Measurements from ENCODE around the gene WAPL. TPM values are rescaled to one million over a fixed set of nuclear protein-coding genes. Genes with fewer than 3 reads are reported as not detected.
"Not testable (repeated sequence)": the region's sequence is repeated elsewhere in the genome, so short reads cannot be mapped to it uniquely, and the experiment has no call there.

The WAPL gene
- polyA plus RNA-seq, 1 donor from 2014 or later, result 30.6 TPM

DNA sequence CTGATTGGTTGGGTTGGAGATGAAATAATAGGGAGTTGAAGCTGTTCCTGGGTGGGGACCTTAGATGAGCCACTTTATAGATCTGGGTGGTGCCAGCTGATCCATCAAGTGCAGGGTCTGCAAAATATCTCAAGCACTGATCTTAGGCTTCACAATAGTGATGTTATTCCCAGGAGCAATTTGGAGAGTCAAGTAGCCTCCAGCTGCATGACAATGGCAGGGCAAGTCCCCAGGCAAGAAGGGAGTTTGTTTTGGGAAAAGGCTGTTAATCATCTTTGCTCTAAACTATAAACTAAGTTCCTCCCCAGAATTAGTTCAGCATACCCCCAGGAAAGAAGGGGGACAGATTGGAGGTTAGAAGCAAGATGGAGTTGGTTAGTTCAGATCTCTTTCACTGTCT is 47.7 kb upstream of the WAPL start:
- Histone ChIP-seq H3K4me2 (ENCODE audit: low read length) (no peak overlapping the region), H3K27ac (ENCODE audit: low read length) (no peak overlapping the region)
- TF ChIP-seq TAF1 (IDR thresholded peaks at IDR 0.05; ENCODE audit: low read depth), result no peak
- TF ChIP-seq SMC3 (conservative IDR thresholded peaks at IDR 0.05; ENCODE audit: poor library complexity), result no peak
- TF ChIP-seq RAD21 (conservative IDR thresholded peaks at IDR 0.05), result no peak
- TF ChIP-seq EP300 (conservative IDR thresholded peaks at IDR 0.05; ENCODE audit: poor library complexity, severe bottlenecking), result no peak
- TF ChIP-seq POLR2AphosphoS5 (IDR thresholded peaks at IDR 0.05), result no peak
- TF ChIP-seq, protein P1, sequence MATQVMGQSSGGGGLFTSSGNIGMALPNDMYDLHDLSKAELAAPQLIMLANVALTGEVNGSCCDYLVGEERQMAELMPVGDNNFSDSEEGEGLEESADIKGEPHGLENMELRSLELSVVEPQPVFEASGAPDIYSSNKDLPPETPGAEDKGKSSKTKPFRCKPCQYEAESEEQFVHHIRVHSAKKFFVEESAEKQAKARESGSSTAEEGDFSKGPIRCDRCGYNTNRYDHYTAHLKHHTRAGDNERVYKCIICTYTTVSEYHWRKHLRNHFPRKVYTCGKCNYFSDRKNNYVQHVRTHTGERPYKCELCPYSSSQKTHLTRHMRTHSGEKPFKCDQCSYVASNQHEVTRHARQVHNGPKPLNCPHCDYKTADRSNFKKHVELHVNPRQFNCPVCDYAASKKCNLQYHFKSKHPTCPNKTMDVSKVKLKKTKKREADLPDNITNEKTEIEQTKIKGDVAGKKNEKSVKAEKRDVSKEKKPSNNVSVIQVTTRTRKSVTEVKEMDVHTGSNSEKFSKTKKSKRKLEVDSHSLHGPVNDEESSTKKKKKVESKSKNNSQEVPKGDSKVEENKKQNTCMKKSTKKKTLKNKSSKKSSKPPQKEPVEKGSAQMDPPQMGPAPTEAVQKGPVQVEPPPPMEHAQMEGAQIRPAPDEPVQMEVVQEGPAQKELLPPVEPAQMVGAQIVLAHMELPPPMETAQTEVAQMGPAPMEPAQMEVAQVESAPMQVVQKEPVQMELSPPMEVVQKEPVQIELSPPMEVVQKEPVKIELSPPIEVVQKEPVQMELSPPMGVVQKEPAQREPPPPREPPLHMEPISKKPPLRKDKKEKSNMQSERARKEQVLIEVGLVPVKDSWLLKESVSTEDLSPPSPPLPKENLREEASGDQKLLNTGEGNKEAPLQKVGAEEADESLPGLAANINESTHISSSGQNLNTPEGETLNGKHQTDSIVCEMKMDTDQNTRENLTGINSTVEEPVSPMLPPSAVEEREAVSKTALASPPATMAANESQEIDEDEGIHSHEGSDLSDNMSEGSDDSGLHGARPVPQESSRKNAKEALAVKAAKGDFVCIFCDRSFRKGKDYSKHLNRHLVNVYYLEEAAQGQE (IDR thresholded peaks at IDR 0.05; ENCODE audit: borderline replicate concordance), result no peak
- no peak for TF ChIP-seq MXI1 (conservative IDR thresholded peaks at IDR 0.05; ENCODE audit: poor library complexity, severe bottlenecking)
- TF ChIP-seq, protein P2, sequence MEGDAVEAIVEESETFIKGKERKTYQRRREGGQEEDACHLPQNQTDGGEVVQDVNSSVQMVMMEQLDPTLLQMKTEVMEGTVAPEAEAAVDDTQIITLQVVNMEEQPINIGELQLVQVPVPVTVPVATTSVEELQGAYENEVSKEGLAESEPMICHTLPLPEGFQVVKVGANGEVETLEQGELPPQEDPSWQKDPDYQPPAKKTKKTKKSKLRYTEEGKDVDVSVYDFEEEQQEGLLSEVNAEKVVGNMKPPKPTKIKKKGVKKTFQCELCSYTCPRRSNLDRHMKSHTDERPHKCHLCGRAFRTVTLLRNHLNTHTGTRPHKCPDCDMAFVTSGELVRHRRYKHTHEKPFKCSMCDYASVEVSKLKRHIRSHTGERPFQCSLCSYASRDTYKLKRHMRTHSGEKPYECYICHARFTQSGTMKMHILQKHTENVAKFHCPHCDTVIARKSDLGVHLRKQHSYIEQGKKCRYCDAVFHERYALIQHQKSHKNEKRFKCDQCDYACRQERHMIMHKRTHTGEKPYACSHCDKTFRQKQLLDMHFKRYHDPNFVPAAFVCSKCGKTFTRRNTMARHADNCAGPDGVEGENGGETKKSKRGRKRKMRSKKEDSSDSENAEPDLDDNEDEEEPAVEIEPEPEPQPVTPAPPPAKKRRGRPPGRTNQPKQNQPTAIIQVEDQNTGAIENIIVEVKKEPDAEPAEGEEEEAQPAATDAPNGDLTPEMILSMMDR (IDR thresholded peaks at IDR 0.05; ENCODE audit: poor library complexity, severe bottlenecking), result no peak
- no peak for TF ChIP-seq EZH2 (IDR thresholded peaks at IDR 0.05; ENCODE audit: borderline replicate concordance, insufficient read depth, low read length, poor library complexity, severe bottlenecking)

DNA sequence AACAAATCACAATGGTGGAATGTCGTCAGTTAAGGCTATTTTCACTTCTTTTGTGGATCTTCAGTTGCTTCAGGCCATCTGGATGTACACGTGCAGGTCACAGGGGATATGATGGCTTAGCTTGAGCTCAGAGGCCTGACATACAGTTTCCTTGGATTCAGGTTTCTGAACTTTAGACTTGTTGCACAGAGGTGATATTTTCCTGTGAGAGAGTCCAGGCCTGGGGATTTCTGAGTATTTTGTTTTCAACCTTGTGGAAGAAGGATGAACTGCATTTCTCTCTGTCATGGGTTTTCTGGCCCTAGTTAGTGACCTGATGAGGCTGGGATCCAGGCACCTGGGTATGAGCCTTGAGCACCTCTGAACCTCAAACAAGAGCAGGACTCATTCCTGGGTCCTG is 44.9 kb upstream of the WAPL start:
- not testable (repeated sequence) for H3K36me3 ChIP-seq (ENCODE audit: insufficient read depth, low read length); H3K9me2 ChIP-seq (ENCODE audit: insufficient read depth, low read length); H3K27ac ChIP-seq (ENCODE audit: low read length); H3K4me3 ChIP-seq (ENCODE audit: low read length); H3K4me2 ChIP-seq (ENCODE audit: low read length); H3K79me2 ChIP-seq (replicated peaks; ENCODE audit: insufficient read depth, low read length); H3K9me3 ChIP-seq (ENCODE audit: low read length); H2AFZ ChIP-seq (ENCODE audit: low read depth, low read length); H3F3A ChIP-seq (ENCODE audit: insufficient read depth, low read length, poor library complexity, severe bottlenecking); H3K27me3 ChIP-seq (ENCODE audit: insufficient read depth, low read depth, low read length); H3K9ac ChIP-seq (ENCODE audit: low read length); H4K20me1 ChIP-seq (ENCODE audit: insufficient read depth)

More for the DNA sequence above, 47.7 kb upstream of the WAPL start:
- no peaks in the 10 kb centered on the region for H3F3A ChIP-seq (ENCODE audit: insufficient read depth, low read length, poor library complexity, severe bottlenecking)
- no peak overlapping the region for H3K9ac ChIP-seq (ENCODE audit: low read length)
- H3K4me3 ChIP-seq (ENCODE audit: low read length), result no peak overlapping the region
- H3K9me3 ChIP-seq (ENCODE audit: low read length), result no peaks in the 10 kb centered on the region
- no peaks in the 10 kb centered on the region for H3K36me3 ChIP-seq (ENCODE audit: insufficient read depth, low read length)
- no peaks in the 10 kb centered on the region for H3K9me2 ChIP-seq (ENCODE audit: insufficient read depth, low read length)
- H3K79me2 ChIP-seq (replicated peaks; ENCODE audit: insufficient read depth, low read length), result no peaks in the 10 kb centered on the region
- H2AFZ ChIP-seq (ENCODE audit: low read depth, low read length), result no peak overlapping the region
- H3K27me3 ChIP-seq (ENCODE audit: insufficient read depth, low read depth, low read length), result no peaks in the 10 kb centered on the region
- H4K20me1 ChIP-seq (ENCODE audit: insufficient read depth), result no peaks in the 10 kb centered on the region

DNA sequence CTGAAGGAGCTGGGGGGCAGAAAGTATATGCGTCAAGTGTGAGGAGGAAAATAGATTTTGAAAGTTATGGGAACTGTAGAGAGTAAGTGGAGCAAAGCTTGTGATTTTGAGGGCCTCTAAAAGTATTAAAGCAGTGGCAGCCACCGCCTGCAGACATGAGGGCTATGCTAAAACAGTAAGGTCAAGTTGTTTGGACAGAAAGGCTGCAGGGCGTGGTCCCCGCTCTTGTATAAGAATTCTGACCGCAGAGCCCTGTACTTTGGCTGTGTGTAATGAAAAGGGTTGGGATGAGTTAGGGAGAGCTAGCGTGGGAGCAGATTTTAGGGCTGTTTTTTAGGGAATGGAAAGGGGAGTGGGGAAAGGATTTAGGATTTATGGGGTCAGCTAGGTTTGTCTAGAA is 41.7 kb upstream of the WAPL start:
- H3K4me3 ChIP-seq (ENCODE audit: low read length); H4K20me1 ChIP-seq (ENCODE audit: insufficient read depth); H3K9ac ChIP-seq (ENCODE audit: low read length); H3K9me3 ChIP-seq (ENCODE audit: low read length); H3F3A ChIP-seq (ENCODE audit: insufficient read depth, low read length, poor library complexity, severe bottlenecking); H3K27me3 ChIP-seq (ENCODE audit: insufficient read depth, low read depth, low read length); H3K9me2 ChIP-seq (ENCODE audit: insufficient read depth, low read length); H3K27ac ChIP-seq (ENCODE audit: low read length); H3K79me2 ChIP-seq (replicated peaks; ENCODE audit: insufficient read depth, low read length); H3K4me2 ChIP-seq (ENCODE audit: low read length); H3K36me3 ChIP-seq (ENCODE audit: insufficient read depth, low read length); H2AFZ ChIP-seq (ENCODE audit: low read depth, low read length): not testable (repeated sequence)

DNA sequence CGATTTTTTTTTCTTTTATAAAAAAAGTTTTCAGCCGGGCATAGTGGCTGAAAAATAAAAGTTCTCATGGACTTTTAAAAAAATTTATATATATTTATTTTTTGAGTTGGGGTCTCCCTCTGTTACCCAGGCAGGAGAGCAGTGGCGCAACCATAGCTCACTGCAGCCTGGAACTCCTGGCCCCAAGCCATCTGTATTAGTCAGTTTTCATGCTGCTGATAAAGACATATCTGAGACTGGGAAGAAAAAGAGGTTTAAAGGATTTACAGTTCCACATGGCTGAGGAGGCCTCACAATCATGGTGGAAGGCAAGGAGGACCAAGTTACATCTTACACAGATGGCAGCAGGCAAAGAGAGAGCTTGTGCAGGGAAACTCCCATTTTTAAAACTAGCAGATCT is 37.1 kb upstream of the WAPL start:
- not testable (repeated sequence) for H2AFZ ChIP-seq (ENCODE audit: low read depth, low read length); H3K9ac ChIP-seq (ENCODE audit: low read length); H3K36me3 ChIP-seq (ENCODE audit: insufficient read depth, low read length); H3F3A ChIP-seq (ENCODE audit: insufficient read depth, low read length, poor library complexity, severe bottlenecking); H3K9me3 ChIP-seq (ENCODE audit: low read length); H3K27ac ChIP-seq (ENCODE audit: low read length); H3K79me2 ChIP-seq (replicated peaks; ENCODE audit: insufficient read depth, low read length); H3K9me2 ChIP-seq (ENCODE audit: insufficient read depth, low read length); H3K4me3 ChIP-seq (ENCODE audit: low read length); H3K4me2 ChIP-seq (ENCODE audit: low read length); H3K27me3 ChIP-seq (ENCODE audit: insufficient read depth, low read depth, low read length); H4K20me1 ChIP-seq (ENCODE audit: insufficient read depth)

Data from neural cell (in vitro differentiated cells).